ENCODE results near the gene TEX48.

GRCh38 chr9:114695948-114696347 lies 14.0 kb upstream of the TEX48 start:
- no peak for TF ChIP-seq ESRRA (IDR thresholded peaks at IDR 0.05; ENCODE audit: low read length)
- no peak for TF ChIP-seq POLR2AphosphoS5 (IDR thresholded peaks at IDR 0.05; ENCODE audit: low read length)
- no peak for TF ChIP-seq ETV6 (conservative IDR thresholded peaks at IDR 0.05 in 1 of 2, IDR thresholded peaks at IDR 0.05 in 1 of 2; ENCODE audit: borderline replicate concordance in 1 of 2, low read depth in 1 of 2)
- TF ChIP-seq EZH2 (IDR thresholded peaks at IDR 0.05; ENCODE audit: borderline replicate concordance, control insufficient read depth, low read depth, low read length) = no peak
- TF ChIP-seq IKZF1 (conservative IDR thresholded peaks at IDR 0.05) = no peak
- TF ChIP-seq, protein P1, sequence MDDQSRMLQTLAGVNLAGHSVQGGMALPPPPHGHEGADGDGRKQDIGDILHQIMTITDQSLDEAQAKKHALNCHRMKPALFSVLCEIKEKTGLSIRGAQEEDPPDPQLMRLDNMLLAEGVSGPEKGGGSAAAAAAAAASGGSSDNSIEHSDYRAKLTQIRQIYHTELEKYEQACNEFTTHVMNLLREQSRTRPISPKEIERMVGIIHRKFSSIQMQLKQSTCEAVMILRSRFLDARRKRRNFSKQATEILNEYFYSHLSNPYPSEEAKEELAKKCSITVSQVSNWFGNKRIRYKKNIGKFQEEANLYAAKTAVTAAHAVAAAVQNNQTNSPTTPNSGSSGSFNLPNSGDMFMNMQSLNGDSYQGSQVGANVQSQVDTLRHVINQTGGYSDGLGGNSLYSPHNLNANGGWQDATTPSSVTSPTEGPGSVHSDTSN (IDR thresholded peaks at IDR 0.05; ENCODE audit: insufficient replicate concordance, low read depth, low read length) = no peak
- no peak for TF ChIP-seq POLR2A (IDR thresholded peaks at IDR 0.05; ENCODE audit: low read depth, low read length)
